ENCODE measurements around the gene THSD4. TPM values are rescaled to one million over a fixed set of nuclear protein-coding genes. Genes with fewer than 3 reads are reported as not detected.

Gene THSD4
- total RNA-seq, 1 experiment from 2014 or later, result 65.4 TPM

DNA sequence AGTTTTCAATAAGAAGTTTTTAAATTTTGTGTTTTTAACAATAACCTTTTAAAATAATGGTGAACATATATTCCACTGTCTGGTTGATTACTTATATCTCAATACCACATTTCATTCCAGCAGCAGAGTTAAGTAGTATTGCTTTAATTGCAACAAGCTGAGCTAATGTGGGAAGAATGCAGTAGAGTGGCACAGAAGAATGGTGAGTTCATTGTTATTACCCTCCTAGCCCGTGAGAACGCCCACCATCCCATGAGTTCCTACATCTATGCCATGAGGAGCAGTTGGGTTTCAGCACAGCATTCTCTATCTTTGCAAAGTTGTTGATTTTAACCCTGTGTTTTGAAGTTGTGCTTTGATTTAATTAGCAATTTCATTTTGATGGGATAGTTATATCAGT lies 677.2 kb downstream of the THSD4 start:
- no peaks in the 10 kb centered on the region for H3K4me1 ChIP-seq (ENCODE audit: control insufficient read depth, insufficient read depth, low read length)
- no peak overlapping the region for H3K27ac ChIP-seq (ENCODE audit: low read length)
- no peaks in the 10 kb centered on the region for H3K36me3 ChIP-seq (ENCODE audit: control insufficient read depth, insufficient read depth, low read length)
- intact Hi-C loops (cut with micrococcal nuclease; ENCODE audit: unreplicated experiment), result no loop called here
- H3K27me3 ChIP-seq (ENCODE audit: control insufficient read depth, insufficient read depth, low read length), result no peaks in the 10 kb centered on the region
- TF ChIP-seq, protein P1, sequence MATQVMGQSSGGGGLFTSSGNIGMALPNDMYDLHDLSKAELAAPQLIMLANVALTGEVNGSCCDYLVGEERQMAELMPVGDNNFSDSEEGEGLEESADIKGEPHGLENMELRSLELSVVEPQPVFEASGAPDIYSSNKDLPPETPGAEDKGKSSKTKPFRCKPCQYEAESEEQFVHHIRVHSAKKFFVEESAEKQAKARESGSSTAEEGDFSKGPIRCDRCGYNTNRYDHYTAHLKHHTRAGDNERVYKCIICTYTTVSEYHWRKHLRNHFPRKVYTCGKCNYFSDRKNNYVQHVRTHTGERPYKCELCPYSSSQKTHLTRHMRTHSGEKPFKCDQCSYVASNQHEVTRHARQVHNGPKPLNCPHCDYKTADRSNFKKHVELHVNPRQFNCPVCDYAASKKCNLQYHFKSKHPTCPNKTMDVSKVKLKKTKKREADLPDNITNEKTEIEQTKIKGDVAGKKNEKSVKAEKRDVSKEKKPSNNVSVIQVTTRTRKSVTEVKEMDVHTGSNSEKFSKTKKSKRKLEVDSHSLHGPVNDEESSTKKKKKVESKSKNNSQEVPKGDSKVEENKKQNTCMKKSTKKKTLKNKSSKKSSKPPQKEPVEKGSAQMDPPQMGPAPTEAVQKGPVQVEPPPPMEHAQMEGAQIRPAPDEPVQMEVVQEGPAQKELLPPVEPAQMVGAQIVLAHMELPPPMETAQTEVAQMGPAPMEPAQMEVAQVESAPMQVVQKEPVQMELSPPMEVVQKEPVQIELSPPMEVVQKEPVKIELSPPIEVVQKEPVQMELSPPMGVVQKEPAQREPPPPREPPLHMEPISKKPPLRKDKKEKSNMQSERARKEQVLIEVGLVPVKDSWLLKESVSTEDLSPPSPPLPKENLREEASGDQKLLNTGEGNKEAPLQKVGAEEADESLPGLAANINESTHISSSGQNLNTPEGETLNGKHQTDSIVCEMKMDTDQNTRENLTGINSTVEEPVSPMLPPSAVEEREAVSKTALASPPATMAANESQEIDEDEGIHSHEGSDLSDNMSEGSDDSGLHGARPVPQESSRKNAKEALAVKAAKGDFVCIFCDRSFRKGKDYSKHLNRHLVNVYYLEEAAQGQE (IDR thresholded peaks at IDR 0.05; ENCODE audit: insufficient read depth in 1 of 2, low read depth in 2 of 2, low read length in 1 of 2), result no peak
- TF ChIP-seq, protein P2, sequence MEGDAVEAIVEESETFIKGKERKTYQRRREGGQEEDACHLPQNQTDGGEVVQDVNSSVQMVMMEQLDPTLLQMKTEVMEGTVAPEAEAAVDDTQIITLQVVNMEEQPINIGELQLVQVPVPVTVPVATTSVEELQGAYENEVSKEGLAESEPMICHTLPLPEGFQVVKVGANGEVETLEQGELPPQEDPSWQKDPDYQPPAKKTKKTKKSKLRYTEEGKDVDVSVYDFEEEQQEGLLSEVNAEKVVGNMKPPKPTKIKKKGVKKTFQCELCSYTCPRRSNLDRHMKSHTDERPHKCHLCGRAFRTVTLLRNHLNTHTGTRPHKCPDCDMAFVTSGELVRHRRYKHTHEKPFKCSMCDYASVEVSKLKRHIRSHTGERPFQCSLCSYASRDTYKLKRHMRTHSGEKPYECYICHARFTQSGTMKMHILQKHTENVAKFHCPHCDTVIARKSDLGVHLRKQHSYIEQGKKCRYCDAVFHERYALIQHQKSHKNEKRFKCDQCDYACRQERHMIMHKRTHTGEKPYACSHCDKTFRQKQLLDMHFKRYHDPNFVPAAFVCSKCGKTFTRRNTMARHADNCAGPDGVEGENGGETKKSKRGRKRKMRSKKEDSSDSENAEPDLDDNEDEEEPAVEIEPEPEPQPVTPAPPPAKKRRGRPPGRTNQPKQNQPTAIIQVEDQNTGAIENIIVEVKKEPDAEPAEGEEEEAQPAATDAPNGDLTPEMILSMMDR (IDR thresholded peaks at IDR 0.05), result no peak
- TF ChIP-seq TCF7L2 (IDR thresholded peaks at IDR 0.05; ENCODE audit: low read depth, low read length), result no peak
- ATAC-seq, result no peak
- ChIA-PET POLR2A (no interaction called here), CTCF (no interaction called here)
- in situ Hi-C loops (cut with HindIII; ENCODE audit: low pct_unique_long_range_greater_than_20kb, low sequenced_read_pairs), result no loop called here
- H3K4me3 ChIP-seq (ENCODE audit: low read depth in 2 of 2, low read length in 2 of 2), result no peak overlapping the region
- DNase-seq (ENCODE audit: low read depth, low spot score), result no peak
- no peaks in the 10 kb centered on the region; the same call in 1 of the 2 replicates for H3K9me3 ChIP-seq (ENCODE audit: control insufficient read depth, insufficient read depth, low read depth, low read length)
- BruUV-seq (replicated peaks), result no TSS peak

DNA sequence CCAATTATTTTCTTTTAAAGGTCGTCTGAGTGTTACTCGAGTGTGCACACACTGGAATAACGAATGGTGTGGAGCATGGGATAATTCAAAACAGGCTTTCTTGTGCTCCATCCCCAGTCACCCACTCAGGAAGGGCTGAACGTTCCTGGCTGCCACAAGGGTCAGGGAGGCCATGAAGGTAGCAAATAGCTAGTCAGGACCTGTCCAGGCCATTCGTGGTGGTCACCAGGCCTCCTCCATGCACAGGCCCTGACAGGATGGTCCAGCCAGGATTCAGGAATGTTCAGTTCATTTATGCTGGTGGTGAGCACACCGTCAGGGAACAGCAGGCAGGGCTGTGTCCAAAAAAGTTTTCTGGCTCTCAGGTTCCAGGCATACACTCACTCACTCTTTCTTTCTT lies 683.4 kb downstream of the THSD4 start:
- Histone ChIP-seq H3K36me3 (ENCODE audit: control insufficient read depth, insufficient read depth, low read length) (no peaks in the 10 kb centered on the region), H3K27ac (ENCODE audit: low read length) (no peak overlapping the region), H3K9me3 (ENCODE audit: control insufficient read depth, insufficient read depth, low read depth, low read length) (no peaks in the 10 kb centered on the region), H3K4me3 (ENCODE audit: low read depth in 2 of 2, low read length in 2 of 2) (no peak overlapping the region), H3K27me3 (ENCODE audit: control insufficient read depth, insufficient read depth, low read length) (no peaks in the 10 kb centered on the region), H3K4me1 (ENCODE audit: control insufficient read depth, insufficient read depth, low read length) (peaks cover 6% of the 10 kb centered on the region)
- no TSS peak for BruUV-seq (replicated peaks)
- intact Hi-C loops (cut with micrococcal nuclease; ENCODE audit: unreplicated experiment), result no loop called here
- POLR2A ChIA-PET, result no interaction called here
- DNase-seq (ENCODE audit: low read depth, low spot score) (no peak), ATAC-seq (no peak)
- in situ Hi-C loops (cut with HindIII; ENCODE audit: low pct_unique_long_range_greater_than_20kb, low sequenced_read_pairs), result no loop called here
- CTCF ChIA-PET, result no interaction called here
- TF ChIP-seq TCF7L2 (IDR thresholded peaks at IDR 0.05; ENCODE audit: low read depth, low read length) (no peak), SIN3A (IDR thresholded peaks at IDR 0.05; ENCODE audit: borderline replicate concordance, insufficient read depth, low read depth, low read length) (no peak), POLR2AphosphoS5 (IDR thresholded peaks at IDR 0.05; ENCODE audit: low read depth, low read length) (no peak)
- TF ChIP-seq, protein P1 (IDR thresholded peaks at IDR 0.05; ENCODE audit: insufficient read depth in 1 of 2, low read depth in 2 of 2, low read length in 1 of 2), result no peak
- TF ChIP-seq, protein P2 (IDR thresholded peaks at IDR 0.05), result no peak
